Neural progenitor cell (in vitro differentiated cells): ENCODE measurements around the gene LTC4S.

ENCODE experiments used
- CTCF ChIP-seq: fragments of 200-600 bp; sonication (generic); IDR thresholded peaks from 2 replicates; pipeline ENCODE4 v1.5.1; 2017; ENCODE audit warnings: antibody characterized with exemption, mild to moderate bottlenecking
- EZH2 ChIP-seq: fragments of 200-600 bp; sonication (generic); IDR thresholded peaks from 2 replicates; pipeline ENCODE4 v1.6.1; 2017; ENCODE audit warnings: antibody characterized with exemption, mild to moderate bottlenecking, moderate library complexity

- TF ChIP-seq CTCF (no peak), EZH2 (no peak)
These were observed 5.5 kb upstream of the LTC4S start for GRCh38 chr5:179788193-179788854.
